GM18505 (cell line): Measurements from ENCODE around the gene PTPN4.
"Not testable (repeated sequence)": the region's sequence is repeated elsewhere in the genome, so short reads cannot be mapped to it uniquely, and the experiment has no call there.

Experiments used
- ATAC-seq: cut with Tn5 transposase; IDR thresholded peaks from one replicate; pipeline ENCODE4 v1.9.1; 2021; ENCODE audit not compliant: unreplicated experiment
- POLR2A ChIP-seq: IDR thresholded peaks from 4 replicates; pipeline ENCODE4 v1.6.1; 2011; ENCODE audit warnings: borderline replicate concordance; ENCODE audit not compliant: insufficient read depth, insufficient read length; ENCODE audit errors: extremely low read depth

PTPN4 gene

GRCh38 chr2:119790466-119790865 is 30.7 kb downstream of the PTPN4 start:
- no peak for TF ChIP-seq POLR2A
- ATAC-seq = no peak

GRCh38 chr2:119792907-119793312 is 33.2 kb downstream of the PTPN4 start:
- ATAC-seq = no peak
- TF ChIP-seq POLR2A = no peak

DNA sequence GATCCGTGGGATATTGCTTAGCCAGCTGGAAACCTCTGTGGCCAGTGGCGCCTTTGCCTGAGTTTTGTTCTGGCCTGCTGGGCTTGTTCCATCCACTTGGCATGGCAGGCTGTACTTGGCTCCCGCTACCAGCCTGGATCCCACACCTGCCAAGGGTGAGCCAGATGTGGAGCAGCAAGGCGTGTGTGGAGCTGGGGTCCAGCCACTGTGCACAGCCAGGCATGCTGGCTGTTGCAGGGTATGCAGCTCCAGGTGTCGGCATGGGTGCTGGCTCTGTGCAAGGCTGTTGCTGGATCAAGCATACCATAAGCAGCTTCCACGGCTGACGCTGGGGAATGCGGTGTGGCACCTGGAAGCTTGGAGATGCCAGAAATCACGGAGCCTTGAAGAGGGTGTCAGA is 34.5 kb downstream of the PTPN4 start:
- no peak for TF ChIP-seq POLR2A
- no peak for ATAC-seq

DNA sequence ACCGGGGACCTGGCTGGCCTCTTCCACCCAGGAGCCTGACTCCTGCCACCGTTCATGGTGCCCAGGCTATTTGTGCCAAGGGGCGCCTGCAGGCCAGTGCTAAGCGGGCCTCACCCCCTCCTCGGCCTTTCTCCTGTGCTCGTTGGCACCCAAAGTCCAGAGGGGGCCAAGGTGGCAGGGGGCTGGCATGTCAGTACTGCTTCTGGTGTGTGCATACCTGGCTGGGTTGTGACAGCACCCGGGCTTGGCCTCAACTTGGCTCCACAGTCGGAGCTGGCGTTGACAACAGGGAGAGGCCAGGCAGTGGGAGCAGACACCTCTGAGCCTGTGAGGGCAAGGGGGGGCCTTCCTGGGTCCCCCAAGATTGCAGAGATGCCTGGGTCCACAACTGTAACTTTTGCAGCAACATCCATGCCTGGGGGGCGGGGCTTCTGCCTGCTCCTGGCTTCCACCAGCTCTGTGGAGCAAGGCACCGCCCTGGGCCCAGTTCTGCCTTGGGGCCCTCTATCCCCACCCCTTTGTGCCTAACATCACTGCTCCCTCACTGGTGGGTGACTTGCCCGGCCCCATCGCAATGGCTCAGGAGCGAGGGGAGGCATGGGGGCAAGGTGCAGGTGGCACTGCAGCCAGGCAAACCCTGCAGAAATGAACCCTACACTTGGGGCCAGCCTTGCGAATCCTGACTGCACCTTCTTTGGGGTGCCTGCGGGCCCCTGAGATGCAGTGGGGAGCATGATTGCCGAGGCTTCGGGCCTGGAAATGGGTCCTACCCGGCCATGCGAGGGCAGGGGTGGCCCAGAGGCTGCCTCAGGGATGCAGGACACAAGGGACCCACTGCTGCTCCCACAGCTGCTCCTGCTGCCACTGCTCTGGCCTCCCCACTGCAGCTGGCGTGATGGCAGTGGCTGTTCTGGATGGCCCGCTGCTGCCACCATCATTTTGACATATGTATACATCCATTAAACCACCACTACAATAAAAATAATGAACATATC is 35.9 kb downstream of the PTPN4 start:
- TF ChIP-seq POLR2A = no peak
- no peak for ATAC-seq

- no peak for TF ChIP-seq POLR2A
- ATAC-seq = no peak
Observed at GRCh38 chr2:119800376-119800902, 40.7 kb downstream of the PTPN4 start.

DNA sequence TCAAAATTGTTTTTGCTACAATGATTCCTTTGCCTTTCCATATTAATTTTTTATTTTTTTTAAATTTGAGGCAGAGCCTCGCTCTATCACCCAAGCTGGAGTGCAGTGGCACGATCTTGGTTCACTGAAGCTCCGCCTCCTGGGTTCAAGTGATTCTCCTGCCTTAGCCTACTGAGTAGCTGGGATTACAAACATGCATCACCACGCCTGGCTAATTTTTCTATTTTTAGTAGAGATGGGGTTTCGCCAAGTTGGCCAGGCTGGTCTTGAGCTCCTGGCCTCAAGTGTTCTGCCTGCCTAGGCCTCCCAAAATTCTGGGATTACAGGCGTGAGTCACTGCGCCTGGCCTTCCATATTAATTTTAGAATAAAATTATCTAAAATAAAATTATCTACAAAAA is 41.3 kb downstream of the PTPN4 start:
- no peak for ATAC-seq
- no peak for TF ChIP-seq POLR2A

- not testable (repeated sequence) for ATAC-seq
Observed at GRCh38 chr2:119801989-119802388, 42.3 kb downstream of the PTPN4 start.

DNA sequence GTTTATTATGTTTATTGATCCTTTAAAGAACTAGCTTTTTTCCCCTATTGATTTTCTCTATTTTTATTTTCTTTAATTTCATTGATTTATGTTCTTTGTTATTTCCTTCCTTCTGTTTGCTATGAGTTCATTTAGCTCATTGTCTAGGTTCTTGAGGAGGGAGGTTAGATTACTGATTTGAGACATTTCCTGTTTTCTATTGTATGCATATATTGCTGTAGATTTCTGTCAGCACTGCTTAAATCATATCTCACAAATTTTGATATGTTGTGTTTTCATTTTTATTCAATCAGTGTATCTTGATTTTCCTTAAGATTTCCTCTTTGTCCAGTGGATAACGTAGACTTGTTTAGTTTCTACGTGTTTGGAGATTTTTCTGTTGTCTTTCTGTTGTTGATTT is 43.4 kb downstream of the PTPN4 start:
- TF ChIP-seq POLR2A = no peak
- ATAC-seq = no peak

DNA sequence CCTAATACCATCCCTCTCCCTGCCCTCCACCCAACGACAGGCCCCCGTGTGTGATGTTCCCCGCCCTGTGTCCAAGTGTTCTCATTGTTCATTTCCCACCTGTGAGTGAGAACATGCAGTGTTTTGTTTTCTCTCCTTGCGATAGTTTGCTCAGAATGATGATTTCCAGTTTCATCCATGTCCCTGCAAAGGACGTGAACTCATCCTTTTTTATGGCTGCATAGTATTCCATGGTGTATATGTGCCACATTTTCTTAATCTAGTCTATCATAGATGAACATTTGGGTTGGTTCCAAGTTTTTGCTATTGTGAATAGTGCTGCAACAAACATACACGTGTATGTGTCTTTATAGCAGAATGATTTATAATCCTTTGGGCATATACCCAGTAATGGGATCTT is 44.7 kb downstream of the PTPN4 start:
- not testable (repeated sequence) for ATAC-seq

DNA sequence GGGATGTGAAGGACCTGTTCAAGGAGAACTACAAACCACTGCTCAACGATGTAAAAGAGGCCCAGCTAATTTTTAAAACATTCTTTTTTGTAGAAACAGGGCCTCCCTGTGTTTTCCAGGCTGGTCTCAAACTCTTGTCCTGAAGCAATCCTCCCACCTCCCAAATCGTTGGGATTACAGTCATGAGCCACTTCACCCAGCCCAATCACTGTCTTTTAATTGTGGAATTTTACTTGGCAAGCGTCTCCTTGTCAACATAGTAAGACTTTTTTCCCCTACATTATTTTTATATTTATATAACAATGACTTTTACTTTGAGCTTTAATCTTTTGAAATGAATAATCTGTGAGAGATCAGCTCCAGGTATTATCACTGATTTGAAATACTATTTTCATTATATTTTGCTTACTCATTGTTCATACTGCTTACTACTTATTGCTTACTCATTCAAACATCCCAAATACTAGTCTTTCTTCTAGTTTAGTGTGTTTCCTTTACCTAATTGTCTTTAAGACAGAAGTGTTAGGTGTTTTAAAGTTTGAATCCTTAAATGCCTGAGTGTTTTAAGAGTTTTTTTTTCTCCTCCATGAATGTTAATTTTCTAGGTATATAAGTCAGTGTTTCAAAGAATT is 48.9 kb downstream of the PTPN4 start:
- ATAC-seq = no peak
- no peak for TF ChIP-seq POLR2A

DNA sequence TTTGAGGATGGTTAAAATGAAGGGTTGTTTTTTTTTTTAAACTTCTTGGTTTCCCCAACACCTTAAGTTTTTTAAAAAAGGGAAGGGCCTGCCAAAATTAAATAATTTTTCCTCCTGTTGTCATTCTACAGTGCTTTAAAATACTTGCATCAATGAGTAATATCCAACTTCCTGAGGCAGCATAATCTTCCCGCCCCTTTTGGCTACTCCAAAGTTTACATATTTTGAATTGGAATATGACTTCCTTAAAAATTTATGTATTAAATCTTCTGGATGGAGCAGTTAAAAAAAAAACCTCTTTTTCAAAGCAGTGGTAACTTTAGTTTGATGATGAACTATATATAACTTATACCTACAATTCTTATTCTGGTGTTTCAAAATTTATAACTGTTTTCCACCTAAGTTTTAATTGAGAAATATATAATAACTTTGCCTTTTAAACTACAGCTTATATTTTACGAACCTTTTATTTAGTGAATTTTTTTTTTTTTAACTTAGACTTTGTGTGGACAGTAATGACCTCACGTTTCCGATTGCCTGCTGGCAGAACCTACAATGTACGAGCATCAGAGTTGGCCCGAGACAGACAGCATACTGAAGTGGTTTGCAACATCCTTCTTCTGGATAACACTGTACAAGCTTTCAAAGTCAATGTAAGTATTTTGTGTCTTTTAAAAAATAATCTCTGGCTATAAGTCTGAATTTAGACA is 49.8 kb downstream of the PTPN4 start:
- TF ChIP-seq POLR2A = no peak
- no peak for ATAC-seq

- no peak for ATAC-seq
Observed at GRCh38 chr2:119810049-119810630, 50.4 kb downstream of the PTPN4 start.

GRCh38 chr2:119814216-119814615 is 54.5 kb downstream of the PTPN4 start:
- TF ChIP-seq POLR2A = no peak
- ATAC-seq = no peak

More at GRCh38 chr2:119810049-119810630, 50.4 kb downstream of the PTPN4 start:
- TF ChIP-seq POLR2A = no peak
